ENCODE data around the gene MRGPRG. TPM values are rescaled to one million over a fixed set of nuclear protein-coding genes. Genes with fewer than 3 reads are reported as not detected.

MRGPRG gene
- total RNA-seq, 2 donors from 2014 or later = not detected

Other genes starting within 250 kb of the MRGPRG start
- 100 to 1,000 TPM; 198 to 206 TPM for gene NAP1L4, start 226.5 kb downstream of the MRGPRG start, total RNA-seq
- gene CARS1, start 161.4 kb downstream of the MRGPRG start, total RNA-seq = 10 to 100 TPM; 48.0 to 52.8 TPM
- 1 to 10 TPM; 1.2 to 4.8 TPM for gene OSBPL5, start 53.5 kb downstream of the MRGPRG start, total RNA-seq
- gene MRGPRE, start 13.6 kb upstream of the MRGPRG start, total RNA-seq = not detected
- gene ZNF195, start 160.3 kb upstream of the MRGPRG start, total RNA-seq = 10 to 100 TPM; 47.2 to 65.1 TPM

Measured in endodermal cell (in vitro differentiated cells).